WTC11 (cell line): ENCODE results near the gene ALG8. TPM values are rescaled to one million over a fixed set of nuclear protein-coding genes. Genes with fewer than 3 reads are reported as not detected.
"Not testable (repeated sequence)": the region's sequence is repeated elsewhere in the genome, so short reads cannot be mapped to it uniquely, and the experiment has no call there.

Source experiments
- ATAC-seq: fragments of 200-7000 bp; cut with Tn5 transposase; 2 replicates; pipeline ENCODE4 v1.10.0; 2021; ENCODE audit warnings: mild to moderate bottlenecking, moderate library complexity
- CTCF ChIA-PET: fragments of 300-600 bp; sonication (Branson Sonifier 250); formaldehyde crosslinking; loops from one replicate; lab custom pipeline; 2021; ENCODE audit warnings: antibody characterized with exemption; lab: Charles Lee
- POLR2A ChIA-PET: fragments of 350-600 bp; sonication (Branson Sonifier 250); formaldehyde crosslinking; loops from one replicate; lab custom pipeline; 2021; ENCODE audit warnings: antibody characterized with exemption; lab: Charles Lee
- DNase-seq: peaks from one replicate; pipeline ENCODE4 v3.0.0; 2021; ENCODE audit warnings: low spot score
- H3K27ac Mint-ChIP-seq: 2 replicates; pipeline ENCODE4 v1.8.0; 2021; ENCODE audit warnings: mixed read lengths
- H3K27me3 Mint-ChIP-seq: 2 replicates; pipeline ENCODE4 v1.8.0; 2021; ENCODE audit warnings: low read depth, mild to moderate bottlenecking, moderate library complexity, mixed read lengths
- H3K36me3 Mint-ChIP-seq: 2 replicates; pipeline ENCODE4 v1.8.0; 2021; ENCODE audit warnings: mixed read lengths
- H3K4me1 Mint-ChIP-seq: 2 replicates; pipeline ENCODE4 v1.8.0; 2022; ENCODE audit warnings: mixed read lengths
- H3K4me3 Mint-ChIP-seq: 2 replicates; pipeline ENCODE4 v1.8.0; 2021; ENCODE audit warnings: mild to moderate bottlenecking, moderate library complexity, mixed read lengths
- H3K9me3 Mint-ChIP-seq: 2 replicates; pipeline ENCODE4 v1.8.0; 2021; ENCODE audit warnings: mixed read lengths
- ETV6 ChIP-seq: sonication (generic); formaldehyde crosslinking; IDR thresholded peaks from 2 replicates; pipeline ENCODE4 v1.8.1; 2022; ENCODE audit warnings: mild to moderate bottlenecking, missing genetic modification reagents
- NFYB ChIP-seq: sonication (generic); formaldehyde crosslinking; conservative IDR thresholded peaks from 2 replicates; pipeline ENCODE4 v1.8.0; 2022; ENCODE audit warnings: low read depth, missing genetic modification reagents
- NR2C2 ChIP-seq: sonication (generic); formaldehyde crosslinking; IDR thresholded peaks from 2 replicates; pipeline ENCODE4 v1.8.0; 2022; ENCODE audit warnings: mild to moderate bottlenecking, missing genetic modification reagents
- TEAD4 ChIP-seq: sonication (generic); formaldehyde crosslinking; IDR thresholded peaks from 2 replicates; pipeline ENCODE4 v1.8.0; 2022; ENCODE audit warnings: mild to moderate bottlenecking, missing genetic modification reagents
- TP53 ChIP-seq: sonication (generic); formaldehyde crosslinking; IDR thresholded peaks from 2 replicates; pipeline ENCODE4 v1.8.1; 2023; ENCODE audit warnings: mild to moderate bottlenecking, missing genetic modification reagents
- ZBTB21 ChIP-seq: sonication (generic); formaldehyde crosslinking; IDR thresholded peaks from 2 replicates; pipeline ENCODE4 v1.8.1; 2023; ENCODE audit warnings: mild to moderate bottlenecking, missing genetic modification reagents, borderline replicate concordance
- ZNF138 ChIP-seq: sonication (generic); formaldehyde crosslinking; conservative IDR thresholded peaks from 2 replicates; pipeline ENCODE4 v1.8.1; 2022; ENCODE audit warnings: mild to moderate bottlenecking, moderate library complexity, missing genetic modification reagents
- ZNF219 ChIP-seq: sonication (generic); formaldehyde crosslinking; IDR thresholded peaks from 2 replicates; pipeline ENCODE4 v1.8.0; 2023; ENCODE audit warnings: missing genetic modification reagents, mild to moderate bottlenecking, borderline replicate concordance
- ZNF423 ChIP-seq: fragments of 250-450 bp; sonication (Bioruptor Pico); IDR thresholded peaks from 2 replicates; pipeline ENCODE4 v2.1.2; 2022; ENCODE audit warnings: mild to moderate bottlenecking, moderate library complexity
- total RNA-seq: library from RNA; stranded (reverse); gene quantifications from 3 replicates; pipeline ENCODE4 v1.2.3, GENCODE V29; 2021
- TF ChIP-seq, protein P1 (sequence below): sonication (generic); formaldehyde crosslinking; IDR thresholded peaks from 2 replicates; pipeline ENCODE4 v1.8.1; 2022; ENCODE audit warnings: low read depth, mild to moderate bottlenecking, moderate library complexity, missing genetic modification reagents, borderline replicate concordance
- TF ChIP-seq, protein P2 (sequence below): sonication (generic); formaldehyde crosslinking; IDR thresholded peaks from 2 replicates; pipeline ENCODE4 v1.8.1; 2022; ENCODE audit warnings: mild to moderate bottlenecking, moderate library complexity, missing genetic modification reagents
- TF ChIP-seq, protein P3 (sequence below): fragments of 250-450 bp; sonication (Bioruptor Pico); IDR thresholded peaks from 2 replicates; pipeline ENCODE4 v1.9.0; 2021; ENCODE audit warnings: mild to moderate bottlenecking, borderline replicate concordance
- TF ChIP-seq, protein P4 (sequence below): sonication (generic); formaldehyde crosslinking; IDR thresholded peaks from 2 replicates; pipeline ENCODE4 v1.8.1; 2023; ENCODE audit warnings: mild to moderate bottlenecking, missing genetic modification reagents
- TF ChIP-seq, protein P5 (sequence below): sonication (generic); formaldehyde crosslinking; IDR thresholded peaks from 2 replicates; pipeline ENCODE4 v1.8.0; 2023; ENCODE audit warnings: mild to moderate bottlenecking, missing genetic modification reagents
- TF ChIP-seq, protein P6 (sequence below): sonication (generic); formaldehyde crosslinking; IDR thresholded peaks from 2 replicates; pipeline ENCODE4 v1.8.1; 2022; ENCODE audit warnings: low read depth, missing genetic modification reagents, borderline replicate concordance
- TF ChIP-seq, protein P7 (sequence below): sonication (generic); formaldehyde crosslinking; IDR thresholded peaks from 2 replicates; pipeline ENCODE4 v1.8.1; 2023; ENCODE audit warnings: mild to moderate bottlenecking, moderate library complexity, missing genetic modification reagents

Gene ALG8
- total RNA-seq, 1 experiment from 2014 or later, result 63.8 TPM

DNA sequence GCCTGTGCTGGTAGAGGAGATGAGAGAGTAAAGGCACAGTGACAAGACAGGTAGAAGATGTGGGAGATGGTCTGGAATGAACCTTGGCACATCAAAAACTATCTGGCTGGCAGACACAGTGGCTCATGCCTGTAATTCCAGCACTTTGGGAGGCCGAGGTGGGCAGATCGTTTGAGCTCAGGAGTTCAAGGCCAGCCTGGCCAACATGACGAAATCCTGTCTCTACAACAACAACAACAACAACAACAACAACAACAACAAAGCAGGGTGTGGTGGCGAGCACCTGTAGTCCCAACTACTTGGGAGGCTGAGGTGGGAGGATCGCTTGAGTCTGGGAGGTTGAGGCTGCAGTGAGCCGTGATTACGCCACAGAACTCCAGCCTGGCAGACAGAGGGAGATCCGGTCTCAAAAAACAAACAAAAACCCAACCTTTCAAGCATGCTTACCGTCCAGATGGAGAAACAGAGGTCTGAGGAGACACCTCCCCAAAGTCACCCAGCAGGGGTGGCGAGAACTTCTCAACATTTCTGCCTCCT is 37.2 kb upstream of the ALG8 start:
- peaks cover 4% of the 10 kb centered on the region; the same call in 1 of the 2 replicates for H3K36me3 Mint-ChIP-seq
- no peaks in the 10 kb centered on the region for H3K27me3 Mint-ChIP-seq
- no peak overlapping the region for H3K27ac Mint-ChIP-seq
- TF ChIP-seq TEAD4 (CRISPR knock-in tag), result no peak
- no peak for TF ChIP-seq NFYB (CRISPR knock-in tag)
- 0 out of 2 replicates have a peak, but pooled peaks cover 3% of the 10 kb centered on the region for H3K4me1 Mint-ChIP-seq
- ATAC-seq (no peak), DNase-seq (no peak)
- no peak overlapping the region for H3K4me3 Mint-ChIP-seq
- ChIA-PET POLR2A (no interaction called here), CTCF (no interaction called here)
- H3K9me3 Mint-ChIP-seq, result peaks cover 5% of the 10 kb centered on the region

DNA sequence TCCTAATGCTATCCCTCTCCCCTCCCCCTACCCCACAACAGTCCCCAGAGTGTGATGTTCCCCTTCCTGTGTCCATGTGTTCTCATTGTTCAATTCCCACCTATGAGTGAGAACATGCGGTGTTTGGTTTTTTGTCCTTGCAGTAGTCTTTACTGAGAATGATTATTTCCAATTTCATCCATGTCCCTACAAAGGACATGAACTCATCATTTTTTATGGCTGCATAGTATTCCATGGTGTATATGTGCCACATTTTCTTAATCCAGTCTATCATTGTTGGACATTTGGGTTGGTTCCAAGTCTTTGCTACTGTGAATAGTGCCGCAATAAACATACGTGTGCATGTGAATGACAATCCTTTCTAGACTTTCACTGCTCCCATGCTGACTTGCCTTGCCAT is 36.4 kb upstream of the ALG8 start:
- DNase-seq, H3K27ac Mint-ChIP-seq, POLR2A ChIA-PET, H3K9me3 Mint-ChIP-seq, H3K27me3 Mint-ChIP-seq, H3K36me3 Mint-ChIP-seq, CTCF ChIA-PET, ATAC-seq, H3K4me3 Mint-ChIP-seq, H3K4me1 Mint-ChIP-seq: not testable (repeated sequence)

DNA sequence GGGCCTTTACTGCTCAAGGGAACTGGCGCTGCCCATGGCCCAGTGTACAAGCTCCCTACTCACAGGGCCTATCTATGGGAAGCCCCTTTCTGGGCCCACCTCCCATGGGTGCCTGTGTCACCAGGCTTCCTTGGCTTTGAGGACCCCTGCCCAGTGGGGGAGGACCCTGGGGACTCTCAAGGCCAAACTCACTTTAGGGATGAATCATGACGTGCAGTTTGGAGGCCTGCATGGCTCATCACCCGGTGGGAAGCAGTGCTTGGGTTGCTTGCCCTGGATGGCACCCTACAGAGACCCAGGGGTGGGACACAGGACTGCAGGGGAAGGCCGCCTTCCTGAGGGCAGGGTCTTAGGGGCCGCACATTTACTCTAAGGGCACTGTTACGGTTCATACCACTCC is 32.5 kb upstream of the ALG8 start:
- CTCF ChIA-PET, result no interaction called here
- no peak for TF ChIP-seq NR2C2
- TF ChIP-seq ETV6 (CRISPR knock-in tag), result no peak
- no peak for TF ChIP-seq TEAD4 (CRISPR knock-in tag)
- TF ChIP-seq, protein P1, sequence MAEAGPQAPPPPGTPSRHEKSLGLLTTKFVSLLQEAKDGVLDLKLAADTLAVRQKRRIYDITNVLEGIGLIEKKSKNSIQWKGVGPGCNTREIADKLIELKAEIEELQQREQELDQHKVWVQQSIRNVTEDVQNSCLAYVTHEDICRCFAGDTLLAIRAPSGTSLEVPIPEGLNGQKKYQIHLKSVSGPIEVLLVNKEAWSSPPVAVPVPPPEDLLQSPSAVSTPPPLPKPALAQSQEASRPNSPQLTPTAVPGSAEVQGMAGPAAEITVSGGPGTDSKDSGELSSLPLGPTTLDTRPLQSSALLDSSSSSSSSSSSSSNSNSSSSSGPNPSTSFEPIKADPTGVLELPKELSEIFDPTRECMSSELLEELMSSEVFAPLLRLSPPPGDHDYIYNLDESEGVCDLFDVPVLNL (CRISPR knock-in tag), result no peak
- TF ChIP-seq ZNF423, result no peak
- TF ChIP-seq, protein P2, sequence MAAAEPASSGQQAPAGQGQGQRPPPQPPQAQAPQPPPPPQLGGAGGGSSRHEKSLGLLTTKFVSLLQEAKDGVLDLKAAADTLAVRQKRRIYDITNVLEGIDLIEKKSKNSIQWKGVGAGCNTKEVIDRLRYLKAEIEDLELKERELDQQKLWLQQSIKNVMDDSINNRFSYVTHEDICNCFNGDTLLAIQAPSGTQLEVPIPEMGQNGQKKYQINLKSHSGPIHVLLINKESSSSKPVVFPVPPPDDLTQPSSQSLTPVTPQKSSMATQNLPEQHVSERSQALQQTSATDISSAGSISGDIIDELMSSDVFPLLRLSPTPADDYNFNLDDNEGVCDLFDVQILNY, result no peak
- TF ChIP-seq, protein P3, sequence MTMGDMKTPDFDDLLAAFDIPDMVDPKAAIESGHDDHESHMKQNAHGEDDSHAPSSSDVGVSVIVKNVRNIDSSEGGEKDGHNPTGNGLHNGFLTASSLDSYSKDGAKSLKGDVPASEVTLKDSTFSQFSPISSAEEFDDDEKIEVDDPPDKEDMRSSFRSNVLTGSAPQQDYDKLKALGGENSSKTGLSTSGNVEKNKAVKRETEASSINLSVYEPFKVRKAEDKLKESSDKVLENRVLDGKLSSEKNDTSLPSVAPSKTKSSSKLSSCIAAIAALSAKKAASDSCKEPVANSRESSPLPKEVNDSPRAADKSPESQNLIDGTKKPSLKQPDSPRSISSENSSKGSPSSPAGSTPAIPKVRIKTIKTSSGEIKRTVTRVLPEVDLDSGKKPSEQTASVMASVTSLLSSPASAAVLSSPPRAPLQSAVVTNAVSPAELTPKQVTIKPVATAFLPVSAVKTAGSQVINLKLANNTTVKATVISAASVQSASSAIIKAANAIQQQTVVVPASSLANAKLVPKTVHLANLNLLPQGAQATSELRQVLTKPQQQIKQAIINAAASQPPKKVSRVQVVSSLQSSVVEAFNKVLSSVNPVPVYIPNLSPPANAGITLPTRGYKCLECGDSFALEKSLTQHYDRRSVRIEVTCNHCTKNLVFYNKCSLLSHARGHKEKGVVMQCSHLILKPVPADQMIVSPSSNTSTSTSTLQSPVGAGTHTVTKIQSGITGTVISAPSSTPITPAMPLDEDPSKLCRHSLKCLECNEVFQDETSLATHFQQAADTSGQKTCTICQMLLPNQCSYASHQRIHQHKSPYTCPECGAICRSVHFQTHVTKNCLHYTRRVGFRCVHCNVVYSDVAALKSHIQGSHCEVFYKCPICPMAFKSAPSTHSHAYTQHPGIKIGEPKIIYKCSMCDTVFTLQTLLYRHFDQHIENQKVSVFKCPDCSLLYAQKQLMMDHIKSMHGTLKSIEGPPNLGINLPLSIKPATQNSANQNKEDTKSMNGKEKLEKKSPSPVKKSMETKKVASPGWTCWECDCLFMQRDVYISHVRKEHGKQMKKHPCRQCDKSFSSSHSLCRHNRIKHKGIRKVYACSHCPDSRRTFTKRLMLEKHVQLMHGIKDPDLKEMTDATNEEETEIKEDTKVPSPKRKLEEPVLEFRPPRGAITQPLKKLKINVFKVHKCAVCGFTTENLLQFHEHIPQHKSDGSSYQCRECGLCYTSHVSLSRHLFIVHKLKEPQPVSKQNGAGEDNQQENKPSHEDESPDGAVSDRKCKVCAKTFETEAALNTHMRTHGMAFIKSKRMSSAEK (CRISPR knock-in tag), result no peak
- no peak for TF ChIP-seq ZBTB21 (CRISPR knock-in tag)
- TF ChIP-seq, protein P4, sequence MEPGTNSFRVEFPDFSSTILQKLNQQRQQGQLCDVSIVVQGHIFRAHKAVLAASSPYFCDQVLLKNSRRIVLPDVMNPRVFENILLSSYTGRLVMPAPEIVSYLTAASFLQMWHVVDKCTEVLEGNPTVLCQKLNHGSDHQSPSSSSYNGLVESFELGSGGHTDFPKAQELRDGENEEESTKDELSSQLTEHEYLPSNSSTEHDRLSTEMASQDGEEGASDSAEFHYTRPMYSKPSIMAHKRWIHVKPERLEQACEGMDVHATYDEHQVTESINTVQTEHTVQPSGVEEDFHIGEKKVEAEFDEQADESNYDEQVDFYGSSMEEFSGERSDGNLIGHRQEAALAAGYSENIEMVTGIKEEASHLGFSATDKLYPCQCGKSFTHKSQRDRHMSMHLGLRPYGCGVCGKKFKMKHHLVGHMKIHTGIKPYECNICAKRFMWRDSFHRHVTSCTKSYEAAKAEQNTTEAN (CRISPR knock-in tag), result no peak
- TF ChIP-seq TP53 (CRISPR knock-in tag), result no peak
- TF ChIP-seq, protein P5, sequence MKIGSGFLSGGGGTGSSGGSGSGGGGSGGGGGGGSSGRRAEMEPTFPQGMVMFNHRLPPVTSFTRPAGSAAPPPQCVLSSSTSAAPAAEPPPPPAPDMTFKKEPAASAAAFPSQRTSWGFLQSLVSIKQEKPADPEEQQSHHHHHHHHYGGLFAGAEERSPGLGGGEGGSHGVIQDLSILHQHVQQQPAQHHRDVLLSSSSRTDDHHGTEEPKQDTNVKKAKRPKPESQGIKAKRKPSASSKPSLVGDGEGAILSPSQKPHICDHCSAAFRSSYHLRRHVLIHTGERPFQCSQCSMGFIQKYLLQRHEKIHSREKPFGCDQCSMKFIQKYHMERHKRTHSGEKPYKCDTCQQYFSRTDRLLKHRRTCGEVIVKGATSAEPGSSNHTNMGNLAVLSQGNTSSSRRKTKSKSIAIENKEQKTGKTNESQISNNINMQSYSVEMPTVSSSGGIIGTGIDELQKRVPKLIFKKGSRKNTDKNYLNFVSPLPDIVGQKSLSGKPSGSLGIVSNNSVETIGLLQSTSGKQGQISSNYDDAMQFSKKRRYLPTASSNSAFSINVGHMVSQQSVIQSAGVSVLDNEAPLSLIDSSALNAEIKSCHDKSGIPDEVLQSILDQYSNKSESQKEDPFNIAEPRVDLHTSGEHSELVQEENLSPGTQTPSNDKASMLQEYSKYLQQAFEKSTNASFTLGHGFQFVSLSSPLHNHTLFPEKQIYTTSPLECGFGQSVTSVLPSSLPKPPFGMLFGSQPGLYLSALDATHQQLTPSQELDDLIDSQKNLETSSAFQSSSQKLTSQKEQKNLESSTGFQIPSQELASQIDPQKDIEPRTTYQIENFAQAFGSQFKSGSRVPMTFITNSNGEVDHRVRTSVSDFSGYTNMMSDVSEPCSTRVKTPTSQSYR (CRISPR knock-in tag), result no peak
- TF ChIP-seq ZNF219, result no peak
- TF ChIP-seq, protein P6, sequence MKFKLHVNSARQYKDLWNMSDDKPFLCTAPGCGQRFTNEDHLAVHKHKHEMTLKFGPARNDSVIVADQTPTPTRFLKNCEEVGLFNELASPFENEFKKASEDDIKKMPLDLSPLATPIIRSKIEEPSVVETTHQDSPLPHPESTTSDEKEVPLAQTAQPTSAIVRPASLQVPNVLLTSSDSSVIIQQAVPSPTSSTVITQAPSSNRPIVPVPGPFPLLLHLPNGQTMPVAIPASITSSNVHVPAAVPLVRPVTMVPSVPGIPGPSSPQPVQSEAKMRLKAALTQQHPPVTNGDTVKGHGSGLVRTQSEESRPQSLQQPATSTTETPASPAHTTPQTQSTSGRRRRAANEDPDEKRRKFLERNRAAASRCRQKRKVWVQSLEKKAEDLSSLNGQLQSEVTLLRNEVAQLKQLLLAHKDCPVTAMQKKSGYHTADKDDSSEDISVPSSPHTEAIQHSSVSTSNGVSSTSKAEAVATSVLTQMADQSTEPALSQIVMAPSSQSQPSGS (CRISPR knock-in tag), result no peak
- TF ChIP-seq, protein P7, sequence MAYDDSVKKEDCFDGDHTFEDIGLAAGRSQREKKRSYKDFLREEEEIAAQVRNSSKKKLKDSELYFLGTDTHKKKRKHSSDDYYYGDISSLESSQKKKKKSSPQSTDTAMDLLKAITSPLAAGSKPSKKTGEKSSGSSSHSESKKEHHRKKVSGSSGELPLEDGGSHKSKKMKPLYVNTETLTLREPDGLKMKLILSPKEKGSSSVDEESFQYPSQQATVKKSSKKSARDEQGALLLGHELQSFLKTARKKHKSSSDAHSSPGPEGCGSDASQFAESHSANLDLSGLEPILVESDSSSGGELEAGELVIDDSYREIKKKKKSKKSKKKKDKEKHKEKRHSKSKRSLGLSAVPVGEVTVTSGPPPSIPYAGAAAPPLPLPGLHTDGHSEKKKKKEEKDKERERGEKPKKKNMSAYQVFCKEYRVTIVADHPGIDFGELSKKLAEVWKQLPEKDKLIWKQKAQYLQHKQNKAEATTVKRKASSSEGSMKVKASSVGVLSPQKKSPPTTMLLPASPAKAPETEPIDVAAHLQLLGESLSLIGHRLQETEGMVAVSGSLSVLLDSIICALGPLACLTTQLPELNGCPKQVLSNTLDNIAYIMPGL (CRISPR knock-in tag), result no peak
- TF ChIP-seq ZNF138 (CRISPR knock-in tag), result no peak

More for the DNA sequence above, 32.5 kb upstream of the ALG8 start:
- DNase-seq, result no peak
- no peak overlapping the region for H3K4me3 Mint-ChIP-seq
- POLR2A ChIA-PET, result interaction anchor here (0.7 kb wide), 1 partner anchor 32 kb away, joined by 3 read pairs; no protein-coding TSS in a partner anchor
- H3K36me3 Mint-ChIP-seq, result peaks cover 4% of the 10 kb centered on the region; the same call in 1 of the 2 replicates
- H3K4me1 Mint-ChIP-seq, result peaks cover 6% of the 10 kb centered on the region; the same call in 1 of the 2 replicates
- H3K9me3 Mint-ChIP-seq, result peaks cover 5% of the 10 kb centered on the region
- H3K27ac Mint-ChIP-seq, result no peak overlapping the region
- H3K27me3 Mint-ChIP-seq, result no peaks in the 10 kb centered on the region
- ATAC-seq, result no peak
